Dendritic cell treated with granulocyte-macrophage colony-stimulating factor and Interleukin-4, amounts not matched to agents 40 ng/mL and 50 ng/mL, for 4 days (primary cell): Measurements from ENCODE around the gene MLST8.

ENCODE experiments used
- H3K27ac Mint-ChIP-seq: one replicate; pipeline ENCODE4 v1.8.0; 2022; ENCODE audit warnings: mild to moderate bottlenecking, mixed read lengths
- H3K27me3 Mint-ChIP-seq: one replicate; pipeline ENCODE4 v1.8.0; 2022; ENCODE audit warnings: mild to moderate bottlenecking, mixed read lengths
- H3K36me3 Mint-ChIP-seq: one replicate; pipeline ENCODE4 v1.8.0; 2022; ENCODE audit warnings: low read depth, mixed read lengths
- H3K4me1 Mint-ChIP-seq: one replicate; pipeline ENCODE4 v1.8.0; 2022; ENCODE audit warnings: low read depth, mixed read lengths
- H3K4me3 Mint-ChIP-seq: one replicate; pipeline ENCODE4 v1.8.0; 2022; ENCODE audit warnings: mild to moderate bottlenecking, moderate library complexity, mixed read lengths
- H3K9me3 Mint-ChIP-seq: one replicate; pipeline ENCODE4 v1.8.0; 2022; ENCODE audit warnings: mixed read lengths
- intact Hi-C: fragments of 100-400 bp; cut with micrococcal nuclease; formaldehyde crosslinking; loops from one replicate; pipeline ENCODE4 v1.15.0; 2022

The MLST8 gene

DNA sequence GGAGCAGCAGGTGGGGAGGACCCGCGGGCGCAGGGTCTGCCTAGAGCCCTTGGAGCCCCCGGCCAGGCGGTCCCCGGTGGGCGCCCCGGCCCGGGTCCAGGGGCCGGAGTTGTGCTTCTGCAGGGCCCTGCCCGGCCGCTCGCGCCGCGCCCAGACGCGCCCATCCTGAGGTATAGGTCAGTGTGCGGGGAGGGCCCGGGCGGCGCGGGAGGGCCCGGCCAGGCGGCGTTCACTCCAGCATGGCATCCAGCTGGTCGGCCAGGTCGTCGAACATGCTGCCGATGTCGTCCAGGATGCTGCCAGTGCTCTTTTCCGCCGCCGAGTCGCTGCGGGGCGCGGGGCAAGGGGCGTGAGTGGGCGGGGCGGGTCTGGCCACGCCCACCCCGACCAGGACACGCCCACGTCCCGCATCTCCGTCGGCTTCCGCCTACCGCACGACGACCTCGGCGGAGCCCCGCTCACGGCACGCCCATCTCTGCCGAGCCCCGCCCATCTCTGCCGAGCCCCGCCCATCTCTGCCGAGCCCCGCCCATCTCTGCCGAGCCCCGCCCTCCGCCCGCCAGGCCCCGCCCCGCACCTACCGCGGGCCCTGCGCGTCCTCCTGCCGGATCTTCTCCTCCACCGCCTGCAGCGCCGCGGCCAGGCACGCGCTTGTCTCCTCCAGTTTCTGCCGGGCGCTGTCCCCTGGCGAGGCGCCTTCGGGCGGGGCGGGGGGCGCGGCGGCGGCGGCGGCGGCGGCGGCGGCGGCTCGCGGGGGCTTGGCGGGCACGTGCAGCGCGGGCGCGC is 26.7 kb upstream of the MLST8 start:
- no peaks in the 10 kb centered on the region for H3K9me3 Mint-ChIP-seq
- H3K27me3 Mint-ChIP-seq: peaks cover 4% of the 10 kb centered on the region
- no peak overlapping the region for H3K4me3 Mint-ChIP-seq
- intact Hi-C loops: no loop called here
- peaks cover 48% of the 10 kb centered on the region for H3K36me3 Mint-ChIP-seq
- no peaks in the 10 kb centered on the region for H3K4me1 Mint-ChIP-seq
- H3K27ac Mint-ChIP-seq: no peak overlapping the region

DNA sequence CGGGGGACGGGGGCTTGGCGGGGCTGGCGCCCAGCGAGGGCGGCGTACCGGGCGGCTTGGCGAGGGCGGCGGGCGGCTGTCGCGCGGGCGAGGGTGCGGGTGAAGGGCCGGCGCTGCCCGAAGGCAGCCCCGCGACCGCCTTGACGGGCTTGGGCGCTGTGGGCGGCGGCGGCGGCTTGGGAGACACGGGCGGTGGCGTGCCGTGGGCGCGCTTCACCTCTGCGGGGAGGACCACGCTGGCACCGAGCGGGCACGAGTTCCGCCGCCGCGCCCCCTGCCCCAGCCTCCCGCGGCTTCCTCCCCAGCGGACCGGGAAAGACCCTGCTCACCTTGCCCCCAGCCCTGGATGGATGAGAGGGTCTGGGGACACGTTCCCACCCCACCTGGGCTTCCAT is 26.1 kb upstream of the MLST8 start:
- Mint-ChIP-seq H3K36me3 (peaks cover 42% of the 10 kb centered on the region), H3K27ac (no peak overlapping the region), H3K4me3 (no peak overlapping the region), H3K9me3 (no peaks in the 10 kb centered on the region), H3K27me3 (peaks cover 4% of the 10 kb centered on the region), H3K4me1 (no peaks in the 10 kb centered on the region)
- intact Hi-C loops: no loop called here

DNA sequence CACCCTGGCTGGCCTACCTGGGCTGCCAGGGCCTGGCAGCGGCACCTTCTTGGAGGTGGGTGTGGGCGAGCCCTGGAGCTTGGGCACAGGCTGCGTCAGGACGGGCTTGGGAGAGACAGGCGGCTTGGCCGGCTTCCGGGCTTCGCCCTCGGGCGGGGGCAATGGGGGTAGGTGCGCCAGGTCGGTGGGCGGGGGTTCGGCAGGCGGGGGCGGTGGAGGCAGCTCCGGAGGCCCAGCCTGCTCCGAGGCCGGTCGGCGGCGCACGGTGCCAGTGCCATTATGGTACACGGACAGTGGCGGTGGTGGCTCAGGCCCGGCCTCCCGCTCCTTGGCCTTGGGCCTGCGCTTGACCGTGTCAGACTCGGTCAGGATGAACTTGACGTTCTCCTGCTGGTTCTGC is 25.7 kb upstream of the MLST8 start:
- Mint-ChIP-seq H3K4me1 (no peaks in the 10 kb centered on the region), H3K9me3 (no peaks in the 10 kb centered on the region), H3K27ac (no peak overlapping the region), H3K4me3 (no peak overlapping the region), H3K27me3 (peaks cover 4% of the 10 kb centered on the region), H3K36me3 (peaks cover 38% of the 10 kb centered on the region)
- intact Hi-C loops: no loop called here

GRCh38 chr16:2180461-2180860 is 24.8 kb upstream of the MLST8 start:
- Mint-ChIP-seq H3K4me1 (no peaks in the 10 kb centered on the region), H3K27me3 (peaks cover 4% of the 10 kb centered on the region), H3K9me3 (no peaks in the 10 kb centered on the region), H3K36me3 (peaks cover 29% of the 10 kb centered on the region), H3K27ac (no peak overlapping the region), H3K4me3 (no peak overlapping the region)
- intact Hi-C loops: no loop called here

DNA sequence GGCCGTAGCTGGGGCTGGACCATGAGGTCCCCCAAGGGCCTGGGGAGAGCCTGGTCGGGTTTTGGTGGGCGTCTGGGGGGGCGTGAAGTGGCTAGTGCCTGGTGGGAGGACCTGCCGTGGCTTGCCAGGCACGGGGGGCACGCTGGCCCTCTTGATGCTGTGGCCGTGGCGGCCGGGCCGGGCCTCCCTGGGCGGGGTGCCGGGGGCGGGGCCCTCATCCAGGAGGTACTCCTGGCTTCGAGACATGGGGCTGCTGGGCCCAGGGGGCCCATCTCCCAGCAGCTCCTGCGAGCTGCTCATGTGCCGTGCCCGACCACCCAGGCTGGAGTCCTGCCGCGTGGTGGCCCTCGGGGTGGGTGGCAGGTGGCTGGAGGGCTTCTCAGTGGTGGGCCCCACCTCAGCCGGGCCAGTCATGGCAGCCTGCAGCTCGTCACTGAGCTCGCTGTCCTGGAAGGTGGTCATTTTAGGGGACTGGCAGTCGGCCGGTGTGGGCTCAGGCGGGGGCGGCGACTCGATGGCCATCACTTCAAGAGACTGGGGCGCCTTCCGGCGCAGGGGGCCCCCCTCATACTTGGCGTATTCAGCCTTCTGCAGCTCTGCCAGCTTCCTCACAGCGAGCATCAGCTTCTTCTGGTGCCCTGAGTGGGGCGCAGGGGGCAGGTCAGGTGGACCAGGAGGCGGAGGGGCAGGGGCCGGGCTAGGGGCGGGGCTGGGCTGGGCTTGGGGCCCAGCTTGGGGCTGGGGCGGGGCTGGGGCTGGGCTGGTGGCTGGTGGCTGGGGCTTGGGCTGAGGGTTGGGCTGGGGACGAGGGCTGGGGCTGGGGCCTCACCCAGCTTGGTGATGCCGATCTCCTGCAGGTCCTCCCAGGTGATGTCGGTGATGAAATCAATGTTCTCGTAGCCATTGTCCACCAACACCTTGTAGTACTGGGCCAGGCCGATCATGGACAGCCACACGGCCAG is 24.0 kb upstream of the MLST8 start:
- Mint-ChIP-seq H3K27me3 (peaks cover 4% of the 10 kb centered on the region), H3K27ac (no peak overlapping the region), H3K4me1 (no peaks in the 10 kb centered on the region), H3K36me3 (peaks cover 21% of the 10 kb centered on the region), H3K9me3 (no peaks in the 10 kb centered on the region), H3K4me3 (no peak overlapping the region)
- intact Hi-C loops: no loop called here

DNA sequence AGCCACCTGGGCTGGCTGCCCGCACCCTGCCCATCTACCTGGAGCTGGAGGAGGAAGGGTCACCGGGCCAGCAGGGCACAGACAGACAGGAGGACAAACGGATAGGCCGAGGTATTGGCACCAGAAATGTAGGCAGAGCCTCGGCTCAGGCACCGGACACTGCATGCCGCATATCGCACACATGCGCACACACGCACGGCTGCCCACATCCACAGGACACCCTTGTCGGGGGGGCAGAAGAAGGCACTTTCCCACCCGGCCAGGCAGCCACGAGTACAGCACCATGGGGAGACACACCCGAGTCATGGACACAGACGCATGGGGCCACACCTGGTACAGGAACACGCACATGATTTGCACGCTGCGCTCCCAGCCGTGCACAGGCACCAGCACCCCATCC is 23.3 kb upstream of the MLST8 start:
- Mint-ChIP-seq H3K9me3 (no peaks in the 10 kb centered on the region), H3K27me3 (peaks cover 4% of the 10 kb centered on the region), H3K4me1 (no peaks in the 10 kb centered on the region), H3K27ac (no peak overlapping the region), H3K36me3 (peaks cover 14% of the 10 kb centered on the region), H3K4me3 (no peak overlapping the region)
- intact Hi-C loops: no loop called here

- intact Hi-C loops: no loop called here
- Mint-ChIP-seq H3K27ac (no peak overlapping the region), H3K27me3 (peaks cover 4% of the 10 kb centered on the region), H3K4me1 (no peaks in the 10 kb centered on the region), H3K4me3 (no peak overlapping the region), H3K9me3 (no peaks in the 10 kb centered on the region), H3K36me3 (no peaks in the 10 kb centered on the region)
These were observed 21.6 kb upstream of the MLST8 start for GRCh38 chr16:2183671-2184070.

DNA sequence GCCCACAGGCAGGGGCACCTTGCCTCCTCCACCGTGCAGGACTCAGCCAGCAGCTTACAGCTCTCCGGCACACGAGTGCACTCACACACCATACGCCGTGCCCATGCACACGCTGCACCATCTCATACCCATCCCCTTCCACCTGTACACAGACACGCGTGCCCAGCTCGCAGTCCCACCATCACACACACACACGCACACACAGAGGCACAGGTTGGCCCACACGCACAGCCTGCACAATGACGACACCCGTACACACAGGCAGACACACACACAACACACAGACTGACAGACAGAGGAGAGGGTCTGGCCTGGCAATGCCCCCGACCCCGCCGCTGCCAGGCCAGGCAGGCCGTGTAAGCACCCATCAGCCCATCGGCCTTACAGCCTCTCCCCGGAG is 20.9 kb upstream of the MLST8 start:
- no peak overlapping the region for H3K27ac Mint-ChIP-seq
- no peaks in the 10 kb centered on the region for H3K36me3 Mint-ChIP-seq
- no peaks in the 10 kb centered on the region for H3K9me3 Mint-ChIP-seq
- H3K4me3 Mint-ChIP-seq: no peak overlapping the region
- H3K4me1 Mint-ChIP-seq: no peaks in the 10 kb centered on the region
- intact Hi-C loops: no loop called here
- H3K27me3 Mint-ChIP-seq: peaks cover 1% of the 10 kb centered on the region

GRCh38 chr16:2184962-2185361 is 20.3 kb upstream of the MLST8 start:
- Mint-ChIP-seq H3K4me1 (no peaks in the 10 kb centered on the region), H3K9me3 (no peaks in the 10 kb centered on the region), H3K27ac (no peak overlapping the region), H3K27me3 (no peaks in the 10 kb centered on the region), H3K4me3 (no peak overlapping the region), H3K36me3 (no peaks in the 10 kb centered on the region)
- intact Hi-C loops: no loop called here

DNA sequence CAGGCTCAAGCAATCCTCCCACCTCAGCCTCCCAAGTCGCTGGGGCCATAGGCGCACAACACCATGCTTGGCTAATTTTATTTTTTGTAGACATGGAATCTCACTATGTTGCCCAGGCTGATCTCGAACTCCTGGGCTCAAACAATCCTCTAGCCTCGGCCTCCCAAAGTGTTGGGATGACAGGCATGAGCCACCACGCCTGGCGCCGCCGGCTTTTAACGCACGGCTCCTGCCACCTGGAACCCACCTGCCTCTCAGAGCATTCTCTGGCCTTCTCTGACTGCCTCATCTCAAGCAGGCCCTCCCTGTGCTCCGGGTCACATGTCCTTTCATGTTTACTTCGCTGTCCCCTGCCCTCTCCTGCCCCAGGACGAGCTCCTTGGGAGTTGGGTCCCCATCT is 19.2 kb upstream of the MLST8 start:
- H3K9me3 Mint-ChIP-seq: no peaks in the 10 kb centered on the region
- H3K36me3 Mint-ChIP-seq: no peaks in the 10 kb centered on the region
- no peaks in the 10 kb centered on the region for H3K4me1 Mint-ChIP-seq
- no peak overlapping the region for H3K4me3 Mint-ChIP-seq
- H3K27ac Mint-ChIP-seq: no peak overlapping the region
- H3K27me3 Mint-ChIP-seq: no peaks in the 10 kb centered on the region
- intact Hi-C loops: no loop called here

- intact Hi-C loops: no loop called here
- no peaks in the 10 kb centered on the region for H3K4me1 Mint-ChIP-seq
- no peaks in the 10 kb centered on the region for H3K36me3 Mint-ChIP-seq
- H3K4me3 Mint-ChIP-seq: no peak overlapping the region
- no peak overlapping the region for H3K27ac Mint-ChIP-seq
- H3K27me3 Mint-ChIP-seq: no peaks in the 10 kb centered on the region
- no peaks in the 10 kb centered on the region for H3K9me3 Mint-ChIP-seq
These were observed 18.7 kb upstream of the MLST8 start for GRCh38 chr16:2186505-2186904.

- no peak overlapping the region for H3K4me3 Mint-ChIP-seq
- no peaks in the 10 kb centered on the region for H3K9me3 Mint-ChIP-seq
- H3K4me1 Mint-ChIP-seq: no peaks in the 10 kb centered on the region
- intact Hi-C loops: no loop called here
- H3K27me3 Mint-ChIP-seq: no peaks in the 10 kb centered on the region
- no peak overlapping the region for H3K27ac Mint-ChIP-seq
- H3K36me3 Mint-ChIP-seq: no peaks in the 10 kb centered on the region
These were observed 18.0 kb upstream of the MLST8 start for GRCh38 chr16:2187212-2187611.

GRCh38 chr16:2188395-2188794 is 16.9 kb upstream of the MLST8 start:
- H3K4me1 Mint-ChIP-seq: no peaks in the 10 kb centered on the region
- H3K36me3 Mint-ChIP-seq: no peaks in the 10 kb centered on the region
- no peak overlapping the region for H3K27ac Mint-ChIP-seq
- peaks cover 5% of the 10 kb centered on the region for H3K27me3 Mint-ChIP-seq
- H3K4me3 Mint-ChIP-seq: no peak overlapping the region
- intact Hi-C loops: no loop called here
- no peaks in the 10 kb centered on the region for H3K9me3 Mint-ChIP-seq

- intact Hi-C loops: no loop called here
These were observed 15.9 kb upstream of the MLST8 start for GRCh38 chr16:2189252-2189893.

More at GRCh38 chr16:2189252-2189893, 15.9 kb upstream of the MLST8 start:
- Mint-ChIP-seq H3K4me3 (no peak overlapping the region), H3K4me1 (no peaks in the 10 kb centered on the region), H3K36me3 (no peaks in the 10 kb centered on the region), H3K27ac (no peak overlapping the region), H3K9me3 (no peaks in the 10 kb centered on the region), H3K27me3 (peaks cover 15% of the 10 kb centered on the region)
